Psoas muscle (tissue), 8 donors: Measurements from ENCODE around the gene ANKRD55. TPM values are rescaled to one million over a fixed set of nuclear protein-coding genes. Genes with fewer than 3 reads are reported as not detected.
"Not testable (repeated sequence)": the region's sequence is repeated elsewhere in the genome, so short reads cannot be mapped to it uniquely, and the experiment has no call there.

ENCODE experiments used
- ATAC-seq, 4 donors: fragments of 200-7000 bp; cut with Tn5 transposase; one replicate each; pipeline ENCODE4 v1.9.1; 2020; ENCODE audit warnings: moderate library complexity in 3 of 4, mild to moderate bottlenecking in 2 of 4
- DNase-seq, 2 donors: peaks; one replicate each; pipeline ENCODE4 v3.0.0-alpha.2; 2020
- H3K27ac ChIP-seq: fragments of 200-600 bp; one replicate; pipeline ENCODE4 v1.8.0; 2022
- H3K27me3 ChIP-seq, 3 donors: fragments of 200-600 bp in 1 of 3; one replicate each; pipeline versions ENCODE4 v1.6.1 to v1.8.0; 2013 to 2022; ENCODE audit warnings: low read length in 2 of 3, mild to moderate bottlenecking in 2 of 3, moderate library complexity in 1 of 3; ENCODE audit not compliant: insufficient read depth in 3 of 3
- H3K36me3 ChIP-seq, 2 donors: fragments of 200-600 bp in 1 of 2; one replicate each; pipeline versions ENCODE4 v1.6.1 to v1.8.0; 2013 to 2022; ENCODE audit warnings: low read depth in 1 of 2, mild to moderate bottlenecking in 1 of 2, moderate library complexity in 1 of 2; ENCODE audit not compliant: insufficient read depth in 1 of 2
- H3K4me1 ChIP-seq: fragments of 200-600 bp; one replicate; pipeline ENCODE4 v1.8.0; 2022
- H3K4me3 ChIP-seq: fragments of 200-600 bp; one replicate; pipeline ENCODE4 v1.8.0; 2022; ENCODE audit warnings: mild to moderate bottlenecking
- H3K9me3 ChIP-seq: fragments of 200-600 bp; one replicate; pipeline ENCODE4 v1.8.0; 2022
- WGBS, 3 donors: extraction: QIAGEN DNeasy Blood & Tissue Kit; methylation state at CpG; one replicate each; pipeline versions ENCODE4 v1.1.6 to v1.1.7; 2013; 5-methylcytosine and 5-hydroxymethylcytosine counted together
- intact Hi-C, 2 donors: fragments of 100-400 bp; cut with DNase I; formaldehyde crosslinking; loops; one replicate each; pipeline versions ENCODE4 v1.11.0 to v1.14.2; 2022
- polyA plus RNA-seq, 3 donors: library from polyadenylated mRNA; stranded (reverse); fragments of 200-250 nt; gene quantifications; one replicate each; pipeline ENCODE4 v1.2.3, GENCODE V29; 2013
- total RNA-seq, 4 donors: library from RNA; stranded (reverse); fragmentation: NEBNext Ultra II Directional in 2 of 4; extraction: Animal tissue kit (Norgen Biotek cat#: 25700) in 2 of 4; gene quantifications; one replicate each; pipeline versions ENCODE4 v1.2.1 to v1.2.4, GENCODE V29; 2021 to 2023
- TF ChIP-seq, protein P1 (sequence below): fragments of 200-600 bp; IDR thresholded peaks from one replicate; pipeline ENCODE4 v1.8.0; 2022; ENCODE audit warnings: antibody characterized with exemption
- donor health status: healthy with polysubstance abuse.
- donor health status: DM: no; HTN: no; CAD: no; lungs with moderate emphysema.
- donor health status: Bipolar disorder and iron deficiency.
- donor health status: healthy.
- donor health status: DM: yes; HTN: yes; CAD: no.
- donor health status: DM: no; HTN: no; CAD: no.
- donor health status: DM: no; HTN: no; CAD: no.
- donor health status: DM: yes; HTN: yes; CAD: no.

The ANKRD55 gene
- total and polyA plus RNA-seq, 7 donors, result 0.01 to 0.04 TPM; not detected in 5

DNA sequence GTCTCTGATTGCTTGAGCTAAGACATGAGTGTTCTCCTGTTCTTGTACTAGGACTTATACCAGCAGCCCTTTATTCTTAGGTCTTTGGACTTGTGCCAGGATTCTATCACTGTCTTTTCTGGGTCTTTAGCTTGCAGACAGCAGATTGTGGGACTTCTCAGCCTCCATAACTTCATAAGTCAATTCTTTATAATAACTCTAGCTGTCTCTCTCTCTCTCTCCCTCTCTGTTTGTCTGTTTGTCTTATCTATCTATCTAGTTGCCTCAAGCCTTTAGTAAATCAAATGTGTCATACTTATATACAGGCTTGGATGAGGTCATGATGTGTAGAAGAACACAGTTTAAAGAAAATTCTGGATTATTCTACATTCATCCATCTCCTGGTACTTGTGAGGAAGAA is 11.5 kb upstream of the ANKRD55 start:
- H3K4me1 ChIP-seq, result no peaks in the 10 kb centered on the region
- no peak for DNase-seq
- ATAC-seq, result no peak
- intact Hi-C loops, result no loop called here
- H3K27ac ChIP-seq, result no peak overlapping the region
- TF ChIP-seq, protein P1, sequence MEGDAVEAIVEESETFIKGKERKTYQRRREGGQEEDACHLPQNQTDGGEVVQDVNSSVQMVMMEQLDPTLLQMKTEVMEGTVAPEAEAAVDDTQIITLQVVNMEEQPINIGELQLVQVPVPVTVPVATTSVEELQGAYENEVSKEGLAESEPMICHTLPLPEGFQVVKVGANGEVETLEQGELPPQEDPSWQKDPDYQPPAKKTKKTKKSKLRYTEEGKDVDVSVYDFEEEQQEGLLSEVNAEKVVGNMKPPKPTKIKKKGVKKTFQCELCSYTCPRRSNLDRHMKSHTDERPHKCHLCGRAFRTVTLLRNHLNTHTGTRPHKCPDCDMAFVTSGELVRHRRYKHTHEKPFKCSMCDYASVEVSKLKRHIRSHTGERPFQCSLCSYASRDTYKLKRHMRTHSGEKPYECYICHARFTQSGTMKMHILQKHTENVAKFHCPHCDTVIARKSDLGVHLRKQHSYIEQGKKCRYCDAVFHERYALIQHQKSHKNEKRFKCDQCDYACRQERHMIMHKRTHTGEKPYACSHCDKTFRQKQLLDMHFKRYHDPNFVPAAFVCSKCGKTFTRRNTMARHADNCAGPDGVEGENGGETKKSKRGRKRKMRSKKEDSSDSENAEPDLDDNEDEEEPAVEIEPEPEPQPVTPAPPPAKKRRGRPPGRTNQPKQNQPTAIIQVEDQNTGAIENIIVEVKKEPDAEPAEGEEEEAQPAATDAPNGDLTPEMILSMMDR, result no peak
- no peaks in the 10 kb centered on the region for H3K9me3 ChIP-seq
- H3K36me3 ChIP-seq, result no peaks in the 10 kb centered on the region
- H3K4me3 ChIP-seq, result no peak overlapping the region
- H3K27me3 ChIP-seq, result no peaks in the 10 kb centered on the region

DNA sequence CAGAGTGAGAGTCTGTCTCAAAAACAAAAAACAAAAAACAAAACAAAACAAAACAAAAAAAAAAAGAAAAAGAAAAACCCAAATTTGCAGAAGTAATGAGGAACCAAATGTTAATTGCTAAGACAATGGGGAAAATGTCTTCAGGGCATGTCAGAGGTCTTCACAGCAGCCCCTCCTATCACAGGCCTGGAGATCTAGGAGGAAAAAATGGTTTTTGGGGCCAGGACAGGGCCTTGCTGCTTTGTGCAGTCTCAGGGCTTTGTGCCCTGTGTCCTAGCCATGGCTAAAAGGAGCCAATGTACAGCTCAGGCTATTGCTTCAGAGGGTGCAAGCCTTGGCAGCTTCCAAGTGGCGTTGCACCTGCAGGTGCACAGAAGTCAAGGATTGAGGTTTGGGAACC is 9.1 kb upstream of the ANKRD55 start:
- DNase-seq, H3K36me3 ChIP-seq, H3K4me1 ChIP-seq, H3K27ac ChIP-seq, H3K9me3 ChIP-seq, intact Hi-C loops, H3K27me3 ChIP-seq, H3K4me3 ChIP-seq, ATAC-seq: not testable (repeated sequence)
- WGBS, 3 donors, result 69 to 75% (median 71%) methylated on average over 1 of the region's 1 CpG

DNA sequence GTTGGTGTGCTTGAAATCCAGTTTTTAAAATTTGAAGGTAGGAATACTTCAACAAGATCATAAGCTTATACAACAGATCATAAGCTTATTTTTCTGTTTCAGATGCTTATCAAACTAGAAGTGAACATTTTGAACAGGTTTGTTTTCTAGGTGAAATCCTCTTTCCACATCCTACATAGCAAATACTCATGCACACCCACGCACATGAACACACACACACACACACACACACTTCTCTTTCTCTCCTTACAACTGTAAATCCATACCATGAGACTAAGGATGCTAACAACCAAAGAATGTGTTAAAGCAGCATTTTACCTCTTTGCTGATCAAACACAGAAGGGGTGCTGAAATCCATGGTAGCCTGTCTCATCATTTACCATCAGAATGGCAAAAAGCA is 592 bp downstream of the ANKRD55 start:
- DNase-seq, result no peak
- no peaks in the 10 kb centered on the region for H3K9me3 ChIP-seq
- peaks cover 3 to 12% (median 4%) of the 10 kb centered on the region in 3 donors for H3K27me3 ChIP-seq
- H3K4me1 ChIP-seq, result no peaks in the 10 kb centered on the region
- intact Hi-C loops, result no loop called here
- 78 to 86% (median 78%) methylated on average over 1 of the region's 1 CpG for WGBS, 3 donors
- TF ChIP-seq, protein P1, result no peak
- no peaks in the 10 kb centered on the region for H3K36me3 ChIP-seq
- no peak overlapping the region for H3K27ac ChIP-seq
- ATAC-seq, result no peak
- no peak overlapping the region for H3K4me3 ChIP-seq

DNA sequence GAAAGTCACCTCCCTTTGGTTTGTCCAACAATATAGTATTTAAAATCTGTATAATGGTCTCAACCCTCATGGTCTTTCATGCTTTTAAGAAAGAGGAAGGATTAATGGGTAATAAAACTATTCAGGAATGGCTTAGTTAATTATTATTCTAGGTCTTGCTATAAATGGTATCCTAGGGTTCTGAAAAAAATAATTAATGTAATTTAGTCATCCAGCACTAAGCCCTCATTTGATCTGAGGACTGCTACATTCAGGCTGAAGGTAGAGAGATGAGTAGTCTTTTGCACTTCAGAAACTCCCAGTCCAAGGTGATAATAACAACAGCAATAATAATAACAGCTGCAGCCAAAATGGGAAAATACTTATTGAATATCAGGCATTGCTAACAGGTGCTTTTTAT is 2.6 kb downstream of the ANKRD55 start:
- TF ChIP-seq, protein P1, result no peak
- no peak overlapping the region for H3K4me3 ChIP-seq
- peaks cover 3 to 12% (median 4%) of the 10 kb centered on the region in 3 donors for H3K27me3 ChIP-seq
- no peak overlapping the region for H3K27ac ChIP-seq
- no peak for DNase-seq
- H3K4me1 ChIP-seq, result no peaks in the 10 kb centered on the region
- no peaks in the 10 kb centered on the region for H3K36me3 ChIP-seq
- ATAC-seq, result no peak
- intact Hi-C loops, result no loop called here
- no peaks in the 10 kb centered on the region for H3K9me3 ChIP-seq

DNA sequence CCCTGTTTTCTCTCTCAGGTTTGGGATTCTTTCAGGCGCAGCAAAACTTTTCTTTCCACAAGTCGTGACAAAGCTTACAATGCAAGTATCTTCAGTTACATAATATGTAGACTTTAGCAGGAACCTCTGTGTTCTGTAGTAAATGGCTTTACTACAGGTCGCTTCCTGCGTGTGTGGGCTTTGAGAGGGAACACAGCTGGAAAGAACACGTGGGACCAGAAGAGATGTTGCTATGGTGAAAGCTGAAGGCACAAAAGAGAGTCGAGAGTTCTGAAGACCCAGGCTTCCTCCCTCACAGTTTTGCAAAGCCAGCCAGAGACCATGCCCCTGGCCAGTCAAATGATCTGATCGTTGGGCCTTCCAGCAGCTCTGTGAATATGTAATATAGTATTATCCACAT is 4.0 kb downstream of the ANKRD55 start:
- WGBS, 3 donors, result 51 to 52% (median 52%) methylated on average over 7 of the region's 7 CpGs
- Histone ChIP-seq H3K4me1 (no peaks in the 10 kb centered on the region), H3K36me3 (no peaks in the 10 kb centered on the region), H3K27ac (no peak overlapping the region), H3K27me3 (peaks cover under 1 to 8% (median 3%) of the 10 kb centered on the region in 3 donors), H3K4me3 (no peak overlapping the region), H3K9me3 (no peaks in the 10 kb centered on the region)
- no peak for DNase-seq
- TF ChIP-seq, protein P1, result no peak
- intact Hi-C loops, result no loop called here
- ATAC-seq, result no peak
